ENCODE measurements around the gene CPNE6. TPM values are rescaled to one million over a fixed set of nuclear protein-coding genes. Genes with fewer than 3 reads are reported as not detected.

Gene CPNE6
- total and polyA plus RNA-seq, 2 of the 13 experiments (the other 11 are each of a cell fraction or from before 2014, with no cell fraction given) = not detected

DNA sequence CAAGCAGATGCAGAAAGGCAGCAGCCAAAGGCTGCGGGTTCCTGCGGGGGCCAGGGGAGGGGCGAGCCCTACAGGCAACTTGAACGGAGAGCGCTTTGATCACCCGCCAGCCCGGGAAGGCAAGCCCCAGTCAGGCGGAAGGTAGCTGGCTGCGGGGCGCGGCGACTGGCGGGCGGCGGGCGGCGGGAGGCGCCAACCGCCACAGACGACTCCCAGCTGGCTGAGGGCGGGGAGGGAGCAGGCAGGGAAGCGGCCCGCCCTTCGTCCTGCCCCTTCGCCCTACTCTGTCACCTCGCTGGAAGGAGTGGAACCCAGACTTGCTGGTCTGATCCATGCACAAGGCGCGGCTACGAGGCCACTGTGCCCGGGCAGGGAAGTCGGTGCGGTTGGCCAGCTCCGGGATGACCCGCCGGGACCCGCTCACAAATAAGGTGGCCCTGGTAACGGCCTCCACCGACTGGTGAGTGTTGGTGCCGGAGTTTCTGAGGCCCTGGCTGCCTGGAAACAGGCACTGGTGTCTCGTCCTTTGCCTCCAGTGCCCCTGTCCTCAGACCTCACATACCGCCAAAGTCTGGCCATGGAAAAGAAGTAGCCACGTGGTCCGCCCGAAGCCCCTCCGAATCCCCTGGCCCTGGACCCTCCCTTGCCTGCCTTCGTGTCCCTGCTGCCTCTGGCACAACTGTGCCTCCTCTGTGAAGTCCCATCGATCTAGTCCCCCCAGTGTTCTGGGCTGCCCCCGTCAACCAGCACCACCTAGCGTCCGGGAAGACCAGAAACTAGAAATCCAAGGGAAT lies 35.0 kb upstream of the CPNE6 start (continued):
- TF ChIP-seq, protein P1, sequence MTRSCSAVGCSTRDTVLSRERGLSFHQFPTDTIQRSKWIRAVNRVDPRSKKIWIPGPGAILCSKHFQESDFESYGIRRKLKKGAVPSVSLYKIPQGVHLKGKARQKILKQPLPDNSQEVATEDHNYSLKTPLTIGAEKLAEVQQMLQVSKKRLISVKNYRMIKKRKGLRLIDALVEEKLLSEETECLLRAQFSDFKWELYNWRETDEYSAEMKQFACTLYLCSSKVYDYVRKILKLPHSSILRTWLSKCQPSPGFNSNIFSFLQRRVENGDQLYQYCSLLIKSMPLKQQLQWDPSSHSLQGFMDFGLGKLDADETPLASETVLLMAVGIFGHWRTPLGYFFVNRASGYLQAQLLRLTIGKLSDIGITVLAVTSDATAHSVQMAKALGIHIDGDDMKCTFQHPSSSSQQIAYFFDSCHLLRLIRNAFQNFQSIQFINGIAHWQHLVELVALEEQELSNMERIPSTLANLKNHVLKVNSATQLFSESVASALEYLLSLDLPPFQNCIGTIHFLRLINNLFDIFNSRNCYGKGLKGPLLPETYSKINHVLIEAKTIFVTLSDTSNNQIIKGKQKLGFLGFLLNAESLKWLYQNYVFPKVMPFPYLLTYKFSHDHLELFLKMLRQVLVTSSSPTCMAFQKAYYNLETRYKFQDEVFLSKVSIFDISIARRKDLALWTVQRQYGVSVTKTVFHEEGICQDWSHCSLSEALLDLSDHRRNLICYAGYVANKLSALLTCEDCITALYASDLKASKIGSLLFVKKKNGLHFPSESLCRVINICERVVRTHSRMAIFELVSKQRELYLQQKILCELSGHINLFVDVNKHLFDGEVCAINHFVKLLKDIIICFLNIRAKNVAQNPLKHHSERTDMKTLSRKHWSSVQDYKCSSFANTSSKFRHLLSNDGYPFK (CRISPR knock-in tag; IDR thresholded peaks at IDR 0.05; ENCODE audit: borderline replicate concordance) = peak; percentile 94
- peak; percentile 68 for TF ChIP-seq ZNF770 (CRISPR knock-in tag; IDR thresholded peaks at IDR 0.05)
- TF ChIP-seq RBM39 (IDR thresholded peaks at IDR 0.05; ENCODE audit: low read depth, low read length, poor library complexity, severe bottlenecking) = peak; percentile 73
- peak; percentile 79; the same call in 1 of the 2 replicates for TF ChIP-seq IRF9 (CRISPR knock-in tag; IDR thresholded peaks at IDR 0.05; ENCODE audit: borderline replicate concordance)
- TF ChIP-seq THAP11 (CRISPR knock-in tag; IDR thresholded peaks at IDR 0.05) = peak; percentile 76
- TF ChIP-seq NONO (IDR thresholded peaks at IDR 0.05) = no peak
- TF ChIP-seq NONO (CRISPR knock-in tag; conservative IDR thresholded peaks at IDR 0.05) = peak; percentile 82
- peak; percentile 75; the same call in 1 of the 2 replicates for TF ChIP-seq ZNF263 (CRISPR knock-in tag; IDR thresholded peaks at IDR 0.05)
- TF ChIP-seq CENPT (CRISPR knock-in tag; IDR thresholded peaks at IDR 0.05; ENCODE audit: low read depth) = 0 out of 2 replicates have a peak, but pooled peaks have one; percentile 75
- TF ChIP-seq TAF1 (CRISPR knock-in tag; IDR thresholded peaks at IDR 0.05) = peak; percentile 70; the same call in 1 of the 2 replicates
- TF ChIP-seq, protein P2, sequence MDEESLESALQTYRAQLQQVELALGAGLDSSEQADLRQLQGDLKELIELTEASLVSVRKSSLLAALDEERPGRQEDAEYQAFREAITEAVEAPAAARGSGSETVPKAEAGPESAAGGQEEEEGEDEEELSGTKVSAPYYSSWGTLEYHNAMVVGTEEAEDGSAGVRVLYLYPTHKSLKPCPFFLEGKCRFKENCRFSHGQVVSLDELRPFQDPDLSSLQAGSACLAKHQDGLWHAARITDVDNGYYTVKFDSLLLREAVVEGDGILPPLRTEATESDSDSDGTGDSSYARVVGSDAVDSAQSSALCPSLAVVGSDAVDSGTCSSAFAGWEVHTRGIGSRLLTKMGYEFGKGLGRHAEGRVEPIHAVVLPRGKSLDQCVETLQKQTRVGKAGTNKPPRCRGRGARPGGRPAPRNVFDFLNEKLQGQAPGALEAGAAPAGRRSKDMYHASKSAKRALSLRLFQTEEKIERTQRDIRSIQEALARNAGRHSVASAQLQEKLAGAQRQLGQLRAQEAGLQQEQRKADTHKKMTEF (CRISPR knock-in tag; IDR thresholded peaks at IDR 0.05) = peak; percentile 88
- TF ChIP-seq SRSF1 (optimal IDR thresholded peaks at IDR 0.05; ENCODE audit: low read depth, low read length) = no peak
- peak; percentile 80 for TF ChIP-seq ZNF883 (CRISPR knock-in tag; IDR thresholded peaks at IDR 0.05; ENCODE audit: not compliant biosample characterization)
- TF ChIP-seq MED8 (CRISPR knock-in tag; IDR thresholded peaks at IDR 0.05; ENCODE audit: insufficient replicate concordance) = no peak
- TF ChIP-seq ZNF501 (CRISPR knock-in tag; IDR thresholded peaks at IDR 0.05) = peak; percentile 92
- no peak for TF ChIP-seq SMARCE1 (IDR thresholded peaks at IDR 0.05; ENCODE audit: borderline replicate concordance)
- TF ChIP-seq ZNF572 (CRISPR knock-in tag; IDR thresholded peaks at IDR 0.05) = 0 out of 2 replicates have a peak, but pooled peaks have one; percentile 82
- no peak for TF ChIP-seq MLLT10 (CRISPR knock-in tag; IDR thresholded peaks at IDR 0.05)
- TF ChIP-seq MIER3 (CRISPR knock-in tag; IDR thresholded peaks at IDR 0.05; ENCODE audit: borderline replicate concordance) = peak; percentile 89
- no peak for TF ChIP-seq GTF3A (CRISPR knock-in tag; conservative IDR thresholded peaks at IDR 0.05)

Measured in HepG2 (cell line).